ENCODE results near the gene ENC1. TPM values are rescaled to one million over a fixed set of nuclear protein-coding genes. Genes with fewer than 3 reads are reported as not detected.

Gene ENC1
- total RNA-seq, 1 experiment from 2014 or later, result 51.5 TPM

DNA sequence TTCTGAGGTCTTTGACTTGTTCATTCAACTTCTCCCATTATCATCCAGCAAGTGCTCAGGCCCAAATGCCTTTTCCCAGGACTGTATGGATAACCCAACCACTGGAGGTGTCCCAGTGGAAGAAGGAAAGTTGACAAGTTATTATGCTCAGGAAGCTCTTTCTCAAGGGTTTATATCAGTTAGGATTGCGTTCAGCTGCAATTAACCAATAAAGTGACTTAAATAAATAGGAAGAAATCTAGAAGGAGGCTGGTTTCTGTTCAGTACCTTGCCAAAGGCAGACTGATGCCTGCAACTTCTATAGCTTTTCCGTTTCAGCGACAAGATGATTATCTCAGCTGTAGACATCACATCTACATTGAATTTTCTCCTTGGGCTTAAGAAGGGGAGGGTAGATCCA lies 52.1 kb downstream of the ENC1 start:
- Histone ChIP-seq H3K4me3 (ENCODE audit: insufficient read depth, low read depth, low read length) (no peak overlapping the region), H3K27me3 (ENCODE audit: control insufficient read depth, insufficient read depth, low read length) (no peaks in the 10 kb centered on the region), H3K36me3 (replicated peaks; ENCODE audit: control insufficient read depth, insufficient read depth, low read length) (no peaks in the 10 kb centered on the region)
- no peak for DNase-seq

DNA sequence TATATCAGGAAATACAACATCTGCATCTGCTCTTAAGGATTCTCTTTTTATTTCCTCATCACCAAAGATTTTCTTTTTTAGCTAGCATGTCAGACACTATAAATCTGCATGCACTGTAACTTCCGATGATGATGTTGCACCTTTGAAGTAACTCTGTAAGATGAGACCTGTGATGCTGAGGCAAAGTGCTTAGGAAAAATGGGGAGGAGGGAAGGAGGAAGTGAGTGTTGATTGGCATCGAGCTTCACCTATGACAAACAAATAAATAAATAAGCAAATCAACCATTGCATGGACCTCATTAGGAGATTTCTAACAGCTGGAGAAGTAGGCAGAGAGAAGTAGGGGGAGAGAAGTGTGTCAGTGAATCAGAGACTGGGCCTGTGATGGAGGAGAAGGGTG lies 52.6 kb downstream of the ENC1 start:
- Histone ChIP-seq H3K36me3 (replicated peaks; ENCODE audit: control insufficient read depth, insufficient read depth, low read length) (no peaks in the 10 kb centered on the region), H3K27me3 (ENCODE audit: control insufficient read depth, insufficient read depth, low read length) (no peaks in the 10 kb centered on the region), H3K4me3 (ENCODE audit: insufficient read depth, low read depth, low read length) (no peak overlapping the region)
- no peak for DNase-seq

DNA sequence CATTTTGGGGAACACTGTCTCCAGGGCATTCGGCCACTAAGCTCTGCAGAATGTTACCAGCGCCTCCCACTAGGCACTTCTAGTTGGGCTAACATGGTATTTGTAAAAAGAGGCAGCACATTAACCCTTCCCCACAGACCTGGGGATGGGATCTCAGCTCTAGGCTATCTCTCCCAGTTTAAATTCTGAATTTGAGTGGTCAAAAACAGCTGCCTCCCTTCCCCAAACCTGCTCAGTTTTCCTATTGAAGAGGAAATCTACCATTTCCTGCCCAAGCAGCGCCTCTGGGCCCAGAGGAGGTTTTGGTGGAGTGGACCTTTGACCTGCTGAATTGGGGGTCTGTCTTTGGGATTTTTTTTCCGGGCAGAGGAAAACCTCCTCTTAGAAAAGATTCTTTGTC lies 53.2 kb downstream of the ENC1 start:
- DNase-seq, result no peak
- Histone ChIP-seq H3K4me3 (ENCODE audit: insufficient read depth, low read depth, low read length) (no peak overlapping the region), H3K27me3 (ENCODE audit: control insufficient read depth, insufficient read depth, low read length) (no peaks in the 10 kb centered on the region), H3K36me3 (replicated peaks; ENCODE audit: control insufficient read depth, insufficient read depth, low read length) (no peaks in the 10 kb centered on the region)

DNA sequence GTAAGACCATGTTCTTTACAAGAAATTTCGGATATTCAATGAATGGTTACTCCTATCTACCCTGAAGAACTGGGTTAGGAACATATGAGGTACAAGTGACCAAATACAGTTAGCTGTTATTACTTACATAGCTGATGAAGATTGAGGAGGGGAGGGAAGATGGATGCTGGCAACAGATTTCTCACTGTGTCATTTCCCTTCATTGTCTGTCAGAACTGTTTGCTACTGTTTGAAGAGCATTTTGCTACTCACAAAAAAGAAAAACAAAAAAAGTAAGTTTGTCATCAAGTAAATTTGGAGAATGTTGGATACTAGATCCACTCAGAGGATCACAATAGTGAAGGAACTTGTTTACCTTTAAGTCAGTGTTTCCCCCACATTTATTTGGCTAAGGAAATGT lies 53.7 kb downstream of the ENC1 start:
- Histone ChIP-seq H3K27me3 (ENCODE audit: control insufficient read depth, insufficient read depth, low read length) (no peaks in the 10 kb centered on the region), H3K4me3 (ENCODE audit: insufficient read depth, low read depth, low read length) (no peak overlapping the region), H3K36me3 (replicated peaks; ENCODE audit: control insufficient read depth, insufficient read depth, low read length) (no peaks in the 10 kb centered on the region)
- no peak for DNase-seq

DNA sequence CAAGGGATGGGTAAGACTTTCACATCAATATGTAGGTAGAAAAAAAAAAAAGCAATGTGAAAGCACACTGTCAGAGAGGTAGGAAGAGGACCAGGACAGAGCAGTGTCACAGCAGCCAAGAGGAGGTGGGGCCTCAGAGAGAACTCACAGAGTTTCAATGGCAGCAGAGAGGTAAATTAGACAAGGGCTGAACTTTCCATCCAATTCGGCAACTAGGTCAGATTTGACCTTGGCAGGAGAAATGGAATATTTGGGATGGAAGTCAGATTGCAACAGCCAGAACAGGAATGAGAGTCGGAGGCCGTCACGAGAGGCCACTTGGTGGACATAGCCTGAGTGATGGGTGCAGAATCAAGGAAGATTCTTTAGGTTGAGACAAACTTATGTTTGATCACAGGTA lies 57.7 kb downstream of the ENC1 start:
- H3K36me3 ChIP-seq (replicated peaks; ENCODE audit: control insufficient read depth, insufficient read depth, low read length), result no peaks in the 10 kb centered on the region
- no peak overlapping the region for H3K4me3 ChIP-seq (ENCODE audit: insufficient read depth, low read depth, low read length)
- no peaks in the 10 kb centered on the region for H3K27me3 ChIP-seq (ENCODE audit: control insufficient read depth, insufficient read depth, low read length)
- no peak for DNase-seq

DNA sequence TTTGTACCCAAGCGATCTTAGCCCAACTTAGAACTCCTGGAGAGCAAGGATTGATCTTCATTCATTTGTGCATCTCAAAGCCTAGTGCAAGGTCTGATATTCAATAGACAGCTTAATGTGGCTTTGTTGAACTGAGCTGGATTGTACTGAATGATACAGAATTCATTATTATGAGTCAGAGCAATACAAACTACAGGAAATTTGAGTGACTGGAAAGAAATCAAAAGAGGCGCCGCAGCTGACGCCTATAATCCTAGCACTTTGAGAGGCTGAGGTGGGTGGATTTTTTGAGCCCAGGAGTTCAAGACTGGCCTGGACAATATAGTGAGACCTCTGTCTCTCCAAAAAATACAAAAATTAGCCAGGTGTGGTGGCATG lies 58.6 kb downstream of the ENC1 start:
- H3K27me3 ChIP-seq (ENCODE audit: control insufficient read depth, insufficient read depth, low read length), result no peaks in the 10 kb centered on the region
- no peak for DNase-seq
- no peak overlapping the region for H3K4me3 ChIP-seq (ENCODE audit: insufficient read depth, low read depth, low read length)
- H3K36me3 ChIP-seq (replicated peaks; ENCODE audit: control insufficient read depth, insufficient read depth, low read length), result no peaks in the 10 kb centered on the region

DNA sequence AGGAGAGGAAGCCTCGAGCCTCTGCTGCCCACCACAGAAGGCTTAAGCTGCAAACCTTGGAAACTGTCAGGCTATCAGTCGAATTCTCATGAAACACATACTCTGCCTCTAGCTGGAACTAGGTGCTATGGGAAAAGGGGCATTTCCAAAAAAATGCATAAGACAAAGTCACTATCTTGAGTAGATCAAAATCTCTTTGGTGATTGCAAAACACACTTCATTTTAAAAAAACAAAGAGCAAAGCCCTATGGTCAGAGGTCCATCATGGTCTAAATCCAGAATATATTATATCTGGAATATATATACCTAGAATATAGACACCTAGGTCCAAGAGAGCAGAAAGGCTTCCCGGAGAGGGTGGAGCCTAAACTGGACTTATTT lies 59.8 kb downstream of the ENC1 start:
- Histone ChIP-seq H3K27me3 (ENCODE audit: control insufficient read depth, insufficient read depth, low read length) (no peaks in the 10 kb centered on the region), H3K4me3 (ENCODE audit: insufficient read depth, low read depth, low read length) (no peak overlapping the region)

DNA sequence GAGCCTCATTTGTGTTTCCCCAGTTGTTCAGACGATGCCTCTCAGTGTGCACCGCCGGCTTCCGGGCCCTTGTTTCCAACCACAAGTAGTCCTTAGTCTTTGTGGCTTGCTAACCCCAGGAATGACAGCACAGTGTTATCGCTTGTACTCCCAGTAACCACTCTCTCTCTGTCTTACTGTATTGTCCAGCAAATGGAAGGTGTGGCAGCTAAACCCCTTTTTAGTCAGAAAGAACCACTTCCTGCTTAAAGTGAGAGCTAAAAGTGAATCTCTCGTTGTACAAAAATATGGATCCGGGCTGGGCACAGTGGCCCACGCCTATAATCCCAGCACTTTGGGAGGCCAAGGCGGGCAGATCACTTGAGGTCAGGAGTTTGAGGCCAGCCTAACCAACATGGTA lies 61.3 kb downstream of the ENC1 start:
- no peak for DNase-seq
- no peak overlapping the region for H3K4me3 ChIP-seq (ENCODE audit: insufficient read depth, low read depth, low read length)
- H3K27me3 ChIP-seq (ENCODE audit: control insufficient read depth, insufficient read depth, low read length), result no peaks in the 10 kb centered on the region
- no peaks in the 10 kb centered on the region for H3K36me3 ChIP-seq (replicated peaks; ENCODE audit: control insufficient read depth, insufficient read depth, low read length)

More for the DNA sequence above, 59.8 kb downstream of the ENC1 start:
- no peaks in the 10 kb centered on the region for H3K36me3 ChIP-seq (replicated peaks; ENCODE audit: control insufficient read depth, insufficient read depth, low read length)
- no peak for DNase-seq

DNA sequence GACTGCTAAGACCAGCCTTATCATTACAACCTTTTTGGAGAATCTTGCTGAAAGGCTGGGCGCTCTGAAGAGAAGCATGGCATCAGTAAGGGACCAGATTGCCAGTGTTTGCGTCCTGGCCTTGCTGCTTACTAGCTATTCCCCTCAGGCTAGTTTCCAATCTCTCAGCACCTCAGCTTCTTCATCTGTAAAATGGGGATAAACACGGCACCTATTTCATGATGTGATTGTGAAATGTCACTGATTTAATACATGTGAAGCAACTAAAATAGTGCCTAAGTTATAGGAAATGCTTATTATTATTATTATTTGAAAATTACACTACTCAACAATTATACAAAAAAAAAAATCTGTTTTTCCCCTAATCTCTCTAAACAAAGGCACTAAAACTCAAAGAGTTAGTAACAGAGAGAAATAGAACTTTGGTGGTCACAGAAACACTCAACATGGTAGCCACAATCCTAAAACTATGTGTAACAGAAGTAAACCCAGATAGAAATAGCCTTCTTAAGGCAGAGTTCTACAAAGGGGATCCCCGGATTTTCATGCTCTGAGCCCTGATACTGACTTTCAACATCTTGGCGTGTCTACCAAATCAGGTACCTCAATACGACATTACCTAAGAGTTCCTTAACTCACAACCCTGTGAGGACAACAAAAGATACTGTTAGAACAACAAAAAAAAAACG lies 62.0 kb downstream of the ENC1 start:
- no peak overlapping the region for H3K4me3 ChIP-seq (ENCODE audit: insufficient read depth, low read depth, low read length)
- H3K36me3 ChIP-seq (replicated peaks; ENCODE audit: control insufficient read depth, insufficient read depth, low read length), result no peaks in the 10 kb centered on the region
- no peak for DNase-seq
- H3K27me3 ChIP-seq (ENCODE audit: control insufficient read depth, insufficient read depth, low read length), result no peaks in the 10 kb centered on the region

Other genes starting within 250 kb of the ENC1 start
- gene HEXB, start 44.5 kb upstream of the ENC1 start, total RNA-seq (2014; rRNA removed; shearing (Covaris generic)), result 79.6 and 84.5 TPM in 2 replicates
- 46.8 and 54.4 TPM in 2 replicates for gene GFM2, start 126.4 kb upstream of the ENC1 start, total RNA-seq (2014; rRNA removed; shearing (Covaris generic))
- 44.9 and 68.7 TPM in 2 replicates for gene NSA2, start 126.5 kb upstream of the ENC1 start, total RNA-seq (2014; rRNA removed; shearing (Covaris generic))
- gene FAM169A, start 225.7 kb upstream of the ENC1 start, total RNA-seq (2014; rRNA removed; shearing (Covaris generic)), result 37.6 and 51.1 TPM in 2 replicates

Data from H7 (cell line).